Stimulated activated CD4-positive, alpha-beta T cell treated with anti-CD3 and anti-CD28 coated beads, TNF-alpha, amount 100 ng/mL, for 1 hour (primary cell): Measurements from ENCODE around the gene UMODL1.

Experiments
- DNase-seq, 3 donors: peaks; one replicate each; pipeline ENCODE4 v3.0.0-alpha.2; 2020; ENCODE audit warnings: low read depth in 3 of 3, low spot score in 1 of 3

The UMODL1 gene

DNA sequence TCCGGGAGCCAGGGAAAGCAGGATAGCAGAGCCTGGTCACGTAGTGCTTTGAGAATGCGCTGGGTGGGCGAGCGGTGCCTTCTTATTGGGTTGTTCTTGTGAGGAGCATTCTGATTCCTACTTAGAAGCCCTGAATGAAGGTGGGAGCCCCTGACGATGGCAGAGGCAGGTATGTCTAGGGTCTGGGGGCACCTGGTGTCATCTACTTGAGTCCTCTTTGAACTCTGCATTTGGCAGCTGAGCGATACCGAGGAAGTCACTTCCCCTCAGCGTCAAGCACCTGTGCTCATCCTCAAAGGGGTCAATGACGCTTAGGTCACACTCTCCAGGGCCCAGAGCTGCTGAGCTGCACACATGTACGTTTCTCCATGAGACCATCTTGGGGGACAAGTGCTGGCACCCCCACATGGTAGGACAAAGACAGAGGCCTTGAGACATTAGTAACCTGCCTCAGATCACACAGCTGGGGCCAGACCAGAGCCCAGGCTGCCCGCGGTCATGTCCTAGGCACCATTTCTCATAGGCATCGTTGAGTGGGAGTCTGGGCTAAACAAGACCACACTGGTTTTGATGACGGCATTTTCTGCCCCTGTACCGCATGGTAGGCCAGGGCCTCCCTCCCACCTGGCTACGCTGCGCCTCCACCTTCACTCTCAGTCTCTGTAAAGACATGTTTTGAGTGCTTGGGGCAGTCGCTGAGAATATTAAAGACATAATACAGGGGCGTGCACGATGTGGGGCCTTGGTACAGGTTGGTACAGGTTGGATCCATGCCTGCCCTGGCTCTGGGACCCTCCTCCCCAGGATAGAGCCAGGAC lies 78.7 kb downstream of the UMODL1 start:
- DNase-seq: no peak

DNA sequence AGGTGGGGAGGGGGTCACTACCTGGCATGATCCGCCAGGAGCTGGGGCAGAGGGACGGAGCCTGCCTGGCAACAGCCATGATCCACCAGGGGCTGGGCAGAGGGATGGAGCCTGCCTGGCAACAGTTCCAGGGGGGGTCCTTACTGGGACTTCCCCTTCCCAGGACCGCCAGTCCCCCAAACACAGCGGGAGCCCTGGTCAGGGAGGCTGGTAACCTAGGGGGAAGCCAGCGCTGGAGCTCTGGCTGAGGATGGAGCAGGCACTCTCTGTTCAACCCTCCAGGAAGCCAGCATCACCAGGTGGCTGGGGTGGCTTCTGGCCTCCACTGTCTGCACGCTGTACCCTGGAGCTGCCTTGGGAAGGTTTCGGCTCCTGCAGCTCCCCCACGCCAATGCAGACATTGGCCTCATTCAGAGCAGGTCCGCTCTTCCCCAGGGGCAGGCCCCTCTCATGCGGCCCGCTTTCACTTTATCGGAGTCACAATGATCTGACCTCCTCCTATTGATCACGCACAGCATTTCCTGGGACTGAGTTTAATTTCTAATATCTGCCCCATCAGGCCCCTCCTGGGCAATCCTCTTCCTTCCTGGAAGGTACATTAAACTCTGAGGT lies 79.5 kb downstream of the UMODL1 start:
- DNase-seq: no peak

DNA sequence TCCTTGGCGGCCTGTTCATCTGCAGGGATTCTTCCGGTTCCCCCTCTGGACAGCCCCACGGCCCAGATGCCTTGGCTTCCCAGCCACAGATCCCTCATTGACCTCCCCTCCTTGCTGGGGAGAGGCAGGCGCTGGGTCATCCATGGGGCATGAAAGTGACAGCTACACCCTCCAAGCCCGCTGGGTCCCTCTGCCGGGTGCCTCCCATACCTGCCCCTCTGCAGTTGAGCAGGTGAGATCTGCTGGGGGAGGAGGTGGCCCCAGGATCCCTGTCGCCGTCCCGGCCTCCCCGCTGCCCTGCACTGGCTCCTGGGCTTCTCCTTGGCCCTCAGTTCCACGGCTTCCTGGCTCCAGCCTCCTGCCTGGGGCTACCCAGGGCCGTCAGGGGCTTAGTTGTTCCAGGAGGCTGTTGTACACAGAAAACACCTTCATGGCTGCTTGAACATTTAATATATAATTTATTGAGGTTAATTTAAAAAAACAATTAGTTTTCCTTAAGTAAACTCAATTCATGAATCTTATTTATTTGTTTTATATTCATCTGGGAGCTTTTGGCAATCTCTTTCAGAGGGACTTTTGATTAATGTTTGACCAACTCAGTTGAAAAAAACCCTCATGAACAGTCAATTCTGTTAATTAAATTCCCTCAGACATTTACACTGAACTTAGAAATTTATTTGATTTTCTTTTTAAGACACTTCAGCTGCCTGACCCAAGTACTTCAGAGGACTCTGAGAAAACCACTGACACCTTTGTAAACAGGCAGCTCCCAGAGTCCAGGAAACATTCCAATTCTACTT lies 80.2 kb downstream of the UMODL1 start:
- DNase-seq: no peak

DNA sequence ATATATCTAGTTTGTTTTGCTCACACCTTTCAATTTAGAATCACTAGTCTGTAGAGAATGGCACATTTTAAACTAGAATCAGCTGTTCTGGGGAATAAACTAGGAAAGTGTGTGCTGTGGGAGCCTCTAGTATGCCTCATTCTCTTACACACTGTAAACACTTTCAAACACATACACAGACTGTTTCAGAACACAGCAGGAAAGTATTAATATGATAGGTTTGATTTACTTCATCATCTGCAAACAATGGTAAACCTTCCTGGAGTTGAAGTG lies 80.8 kb downstream of the UMODL1 start:
- no peak for DNase-seq

DNA sequence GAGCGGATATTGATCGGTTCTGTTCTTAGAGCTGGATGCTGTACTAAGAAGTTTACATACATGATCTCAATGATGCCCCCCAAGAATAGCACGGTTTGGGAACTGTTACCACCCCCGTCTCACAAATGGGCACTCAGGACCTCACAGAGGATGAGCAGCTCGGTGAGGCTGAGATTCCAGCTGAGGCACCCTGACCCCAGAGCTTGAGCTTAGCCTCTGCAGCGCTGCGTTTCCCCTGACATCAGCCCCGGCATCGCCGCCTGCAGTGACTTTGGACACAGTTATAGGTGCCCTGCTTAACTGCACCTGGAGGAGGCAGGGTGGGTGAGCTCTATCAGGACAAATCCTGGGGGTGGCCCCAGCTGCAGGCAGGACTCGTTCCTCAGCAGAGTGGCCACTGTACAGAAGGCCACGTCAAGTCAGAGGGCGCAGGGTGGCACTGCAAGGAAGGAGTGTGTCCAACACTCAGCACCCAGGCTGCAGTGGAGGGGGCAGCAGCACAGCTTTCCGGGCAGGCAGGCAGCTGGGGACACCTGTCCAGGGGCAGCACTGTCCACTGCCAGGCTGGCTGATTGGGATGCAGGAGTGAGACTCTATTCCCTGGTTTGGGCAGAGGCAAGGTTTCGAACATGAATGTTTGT lies 82.0 kb downstream of the UMODL1 start:
- no peak for DNase-seq

DNA sequence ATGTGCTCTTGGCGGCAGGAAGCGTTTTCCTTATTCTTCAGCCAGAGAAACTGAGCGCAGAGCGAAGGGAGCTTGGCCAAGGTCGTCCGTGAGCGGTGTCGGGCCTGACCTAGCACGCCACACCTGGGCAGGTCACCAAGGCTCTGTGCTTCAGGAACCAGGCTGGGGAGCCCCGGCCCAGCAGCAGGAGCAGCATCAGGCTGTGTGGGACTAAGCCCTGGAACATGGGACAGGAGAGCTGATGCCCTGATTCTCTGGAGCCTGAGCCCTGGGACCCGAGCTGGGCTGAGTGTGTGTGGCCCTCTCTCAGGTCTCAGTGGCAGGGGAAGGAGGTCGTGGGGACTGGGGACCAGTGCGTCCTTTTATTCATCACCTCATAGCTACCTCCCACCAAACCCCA lies 82.6 kb downstream of the UMODL1 start:
- no peak for DNase-seq

DNA sequence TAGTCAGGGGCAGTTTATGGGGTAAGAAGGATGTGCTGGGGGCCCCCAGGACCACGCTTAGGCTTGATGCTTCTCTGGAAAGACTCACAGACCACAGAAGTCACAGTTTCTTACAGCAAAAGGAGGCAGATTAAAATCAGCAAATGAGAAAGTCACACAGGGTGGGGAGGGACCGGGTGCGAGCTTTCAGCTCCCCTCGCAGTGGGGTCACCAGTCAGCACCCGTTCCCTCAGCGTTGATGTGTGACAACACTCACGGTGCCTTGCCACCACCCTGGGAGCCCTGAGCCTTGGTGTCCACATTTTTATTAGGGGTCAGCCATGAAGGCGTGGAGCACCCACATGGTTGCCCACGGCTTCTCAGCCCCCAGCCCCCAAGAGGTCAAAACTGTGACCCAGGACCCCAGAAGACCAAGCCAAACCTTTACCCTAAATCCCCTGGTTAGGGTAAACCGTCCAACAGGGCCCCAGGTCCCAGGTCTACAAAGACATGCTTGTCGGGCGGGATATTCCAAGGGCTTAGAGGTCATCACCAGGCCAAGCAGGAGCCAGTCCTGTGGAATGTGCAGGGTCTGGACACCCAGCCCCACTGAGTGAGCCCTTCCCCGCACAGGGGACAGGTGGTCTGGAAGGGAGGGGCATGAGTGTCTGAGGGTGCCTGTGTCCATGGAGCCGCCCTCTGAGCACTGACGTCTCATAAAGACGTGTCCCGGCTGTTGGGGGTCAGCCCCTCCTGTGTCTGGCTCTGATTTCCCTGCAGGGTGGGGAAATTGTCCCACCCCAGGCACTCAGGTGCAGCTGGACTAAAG lies 83.3 kb downstream of the UMODL1 start:
- no peak for DNase-seq

DNA sequence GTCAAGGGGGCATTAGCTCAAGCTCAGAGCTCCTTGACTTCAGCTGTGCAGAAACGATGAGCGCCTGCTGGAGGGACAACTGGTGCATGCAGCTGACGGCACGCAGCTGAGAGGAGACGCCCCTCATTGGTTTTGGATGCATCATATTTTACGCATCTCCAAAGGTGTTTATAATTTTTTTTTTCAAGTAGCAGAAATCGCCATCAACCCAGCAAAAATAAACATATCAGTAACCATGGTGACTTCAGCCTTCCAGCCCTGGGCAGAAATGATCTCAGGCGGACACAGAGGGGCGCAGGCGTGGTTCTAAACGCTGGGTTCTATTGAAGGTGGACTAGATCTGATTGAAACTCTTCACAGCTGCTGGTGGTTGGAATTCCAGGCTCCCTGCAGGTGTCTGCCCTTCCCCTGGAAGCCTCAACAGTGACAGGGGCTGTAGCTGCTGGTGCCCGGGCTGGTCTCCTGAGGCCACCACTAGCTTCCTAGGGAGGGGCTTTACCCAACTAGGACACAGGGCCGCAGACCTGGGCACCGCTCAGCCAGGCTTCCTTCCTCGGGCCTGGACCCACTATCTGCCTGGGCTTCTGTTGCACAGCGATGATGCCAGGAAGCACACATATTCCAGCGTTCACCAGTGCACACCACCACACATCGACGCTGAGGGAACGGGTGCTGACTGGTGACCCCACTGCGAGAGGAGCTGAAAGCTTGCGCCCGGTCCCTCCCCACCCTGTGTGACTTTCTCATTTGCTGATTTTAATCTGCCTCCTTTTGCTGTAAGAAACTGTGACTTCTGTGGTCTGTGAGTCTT lies 84.1 kb downstream of the UMODL1 start:
- DNase-seq: no peak

DNA sequence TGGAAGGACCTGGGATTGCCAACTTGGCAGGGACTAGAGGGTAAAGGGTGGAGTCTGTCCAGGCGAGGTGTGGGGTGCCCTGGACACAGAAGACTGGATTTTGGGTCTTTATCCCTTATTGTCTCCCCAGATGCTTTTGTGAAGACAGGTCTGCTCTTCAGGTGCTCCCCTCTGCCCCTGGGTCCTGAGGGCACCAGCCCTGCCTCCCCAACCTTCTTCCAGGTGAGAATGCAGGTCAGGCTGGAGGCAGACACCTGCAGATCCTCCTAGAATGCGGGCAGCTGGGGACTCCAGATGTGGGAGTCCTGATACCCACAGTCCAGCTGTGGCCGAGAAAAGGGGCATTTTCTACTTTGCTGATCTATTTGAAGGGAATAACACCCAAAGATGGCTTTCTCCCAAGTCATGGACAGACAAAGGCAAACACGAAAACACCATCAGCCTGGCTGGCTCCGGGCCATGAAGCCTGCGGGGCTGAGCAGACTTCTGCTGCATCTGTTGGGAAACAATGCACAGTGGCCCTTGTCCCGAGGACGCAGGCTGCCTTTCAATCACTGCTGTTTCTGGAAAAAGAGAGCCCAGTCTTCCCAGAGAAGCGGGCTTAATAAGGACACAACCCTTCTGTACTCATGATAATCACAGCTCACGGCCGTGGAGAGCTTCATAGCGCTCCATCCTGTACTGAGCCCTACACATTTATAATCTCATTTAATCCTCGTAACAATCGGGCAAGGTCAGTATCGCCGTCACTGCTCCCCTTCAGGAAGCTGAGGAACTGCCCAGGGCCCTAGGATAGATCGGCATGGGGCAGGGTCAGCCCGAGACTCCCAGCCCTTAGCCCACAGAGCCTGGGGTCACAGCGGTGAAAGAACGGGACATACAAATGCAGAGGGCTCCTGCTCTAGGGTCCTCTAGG lies 85.8 kb downstream of the UMODL1 start:
- DNase-seq: no peak

DNA sequence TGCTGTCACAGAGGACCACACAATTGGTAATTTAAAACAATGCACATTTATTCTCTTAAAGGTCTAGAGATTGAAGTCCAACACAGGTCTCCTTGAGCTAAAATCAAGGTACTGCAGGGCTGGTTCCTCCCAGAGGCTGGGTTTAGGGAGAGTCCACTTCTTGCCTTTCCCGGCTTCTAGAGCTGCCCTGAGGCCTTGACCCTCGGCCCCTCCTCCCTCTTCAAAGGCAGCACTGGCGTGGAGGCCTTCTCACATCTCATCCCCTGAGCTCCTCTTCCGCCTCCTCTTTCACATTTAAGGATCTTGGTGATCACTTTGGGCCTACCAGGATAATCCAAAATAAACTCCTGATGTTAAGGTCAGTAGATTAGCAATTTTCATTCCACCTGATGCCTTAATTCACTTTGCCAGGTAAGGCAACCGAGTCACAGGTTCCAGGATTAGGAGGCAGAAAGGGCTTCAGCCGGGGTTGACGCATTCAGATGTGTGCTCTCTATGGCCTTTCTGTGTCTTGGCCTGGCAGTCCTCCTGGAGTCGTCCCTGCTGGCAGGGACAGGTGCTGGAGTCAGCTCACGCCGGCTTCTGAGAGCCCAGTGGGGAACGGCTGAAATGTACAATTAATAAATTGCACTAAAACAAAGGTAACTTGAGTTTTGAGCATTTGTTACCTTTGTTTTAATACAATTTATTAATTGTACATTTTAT lies 86.6 kb downstream of the UMODL1 start:
- DNase-seq: no peak

DNA sequence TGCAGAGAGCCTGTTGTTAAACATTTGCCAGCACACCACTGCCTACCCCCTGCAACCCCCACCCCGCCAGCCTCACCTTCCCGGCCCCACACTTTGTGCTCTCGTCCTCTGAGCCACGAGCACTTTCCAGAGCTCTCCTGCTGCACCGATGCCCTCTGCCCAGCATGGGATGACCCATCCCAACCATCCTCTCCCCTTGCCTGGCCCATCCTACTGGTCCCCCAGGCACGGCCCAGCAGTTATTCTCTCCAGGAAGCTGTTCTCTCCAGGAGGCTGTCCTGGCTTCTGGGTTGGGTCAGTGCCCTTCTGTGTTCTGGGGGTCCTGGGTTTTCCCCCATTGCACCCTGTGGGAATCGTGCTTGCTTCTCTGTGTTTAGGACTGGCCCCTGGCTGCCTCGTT lies 87.7 kb downstream of the UMODL1 start:
- no peak for DNase-seq

DNA sequence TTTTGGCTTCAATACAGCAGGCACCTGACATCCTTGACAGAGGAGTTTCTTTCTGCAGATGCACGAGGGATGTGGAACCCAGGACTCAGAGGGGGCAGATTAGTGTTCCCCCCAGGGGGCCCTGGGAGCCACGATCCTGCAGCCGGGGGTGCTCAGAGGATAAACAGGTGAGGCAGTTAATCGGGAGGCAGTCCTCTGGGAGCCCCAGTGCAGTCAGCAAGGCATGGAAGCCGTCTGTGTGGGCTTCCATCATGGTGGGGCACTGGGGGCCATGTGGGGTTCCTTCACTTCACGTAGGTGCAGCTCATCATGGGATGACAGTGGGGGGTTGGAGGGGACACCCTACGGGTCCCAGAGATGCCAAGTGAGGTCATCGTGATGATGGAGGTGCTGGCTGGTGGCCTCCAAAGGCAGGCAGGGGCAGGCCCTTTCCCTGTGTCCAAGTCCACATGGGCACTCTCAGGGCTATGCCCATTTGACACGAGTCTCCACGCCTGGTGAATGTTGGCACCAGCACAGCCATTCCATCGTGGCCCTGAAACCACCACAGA lies 88.5 kb downstream of the UMODL1 start:
- no peak for DNase-seq

DNA sequence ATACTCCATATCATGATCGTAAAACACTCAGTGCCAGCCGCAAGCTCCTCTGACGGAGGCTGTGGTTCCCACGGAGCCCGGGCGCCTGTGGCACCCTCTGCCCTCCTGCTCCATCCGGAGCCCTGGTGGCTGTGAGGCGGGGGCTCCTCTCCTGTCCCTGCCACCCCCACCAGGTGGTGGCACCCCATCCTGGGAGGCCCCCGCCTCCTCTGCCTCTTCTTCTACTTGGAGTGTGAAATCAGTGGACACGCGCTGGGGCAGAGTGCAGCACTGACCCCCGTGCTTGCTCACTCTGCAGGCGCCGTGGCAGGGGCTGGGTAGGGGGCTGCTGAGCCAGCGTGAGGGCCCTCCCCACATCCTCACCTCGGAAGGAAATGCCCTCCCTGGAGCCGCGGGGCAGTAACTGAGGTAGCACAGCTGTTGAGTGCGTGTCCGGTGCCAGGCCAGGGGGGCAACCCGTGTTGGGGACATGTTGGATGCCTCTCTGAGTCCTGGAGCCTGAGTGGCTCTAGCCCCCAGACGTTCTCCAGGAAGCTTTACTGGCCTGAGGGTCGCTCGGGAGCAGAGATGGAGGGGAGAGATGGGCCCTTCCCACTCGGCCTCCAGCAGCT lies 89.1 kb downstream of the UMODL1 start:
- DNase-seq: no peak

DNA sequence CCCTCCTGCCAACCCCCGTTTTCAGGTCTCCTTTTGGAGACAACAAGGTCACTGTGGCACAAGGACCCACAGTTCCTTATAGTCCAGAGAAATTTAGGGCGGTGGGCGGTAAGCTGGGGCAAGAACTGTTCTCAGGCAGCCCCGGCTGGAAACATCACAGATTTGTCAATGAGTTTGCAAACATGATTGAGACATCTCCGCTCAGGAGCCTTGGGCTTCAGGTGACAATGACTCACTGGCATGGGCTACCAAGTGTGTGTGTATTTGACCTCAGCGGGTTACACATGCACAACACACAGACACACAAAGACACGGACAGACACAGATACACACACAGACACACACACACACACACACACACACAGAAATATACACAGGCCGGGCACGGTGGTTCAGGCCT lies 89.6 kb downstream of the UMODL1 start:
- DNase-seq: no peak

DNA sequence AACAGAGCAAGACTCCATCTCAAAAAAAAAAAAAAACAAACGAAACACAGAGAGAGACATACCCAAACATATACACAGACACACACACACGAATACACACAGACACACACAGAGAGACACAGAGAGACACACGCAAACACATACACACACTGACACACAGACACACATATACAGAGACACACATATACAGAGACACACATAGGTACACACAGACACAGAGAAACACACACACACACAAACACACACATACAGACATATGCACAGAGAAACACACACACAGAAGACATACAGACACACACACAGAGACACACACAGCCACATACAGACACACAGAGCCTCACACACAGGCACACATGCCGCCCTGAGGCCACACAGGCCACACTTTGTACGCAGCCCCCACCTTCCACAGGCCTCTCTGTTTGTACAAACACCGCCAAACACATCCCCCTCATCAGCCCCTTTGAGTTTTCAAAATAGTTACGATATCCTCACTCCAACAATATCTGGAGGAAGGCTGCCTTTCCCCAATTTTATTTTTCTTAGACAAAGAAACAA lies 90.4 kb downstream of the UMODL1 start:
- no peak for DNase-seq

DNA sequence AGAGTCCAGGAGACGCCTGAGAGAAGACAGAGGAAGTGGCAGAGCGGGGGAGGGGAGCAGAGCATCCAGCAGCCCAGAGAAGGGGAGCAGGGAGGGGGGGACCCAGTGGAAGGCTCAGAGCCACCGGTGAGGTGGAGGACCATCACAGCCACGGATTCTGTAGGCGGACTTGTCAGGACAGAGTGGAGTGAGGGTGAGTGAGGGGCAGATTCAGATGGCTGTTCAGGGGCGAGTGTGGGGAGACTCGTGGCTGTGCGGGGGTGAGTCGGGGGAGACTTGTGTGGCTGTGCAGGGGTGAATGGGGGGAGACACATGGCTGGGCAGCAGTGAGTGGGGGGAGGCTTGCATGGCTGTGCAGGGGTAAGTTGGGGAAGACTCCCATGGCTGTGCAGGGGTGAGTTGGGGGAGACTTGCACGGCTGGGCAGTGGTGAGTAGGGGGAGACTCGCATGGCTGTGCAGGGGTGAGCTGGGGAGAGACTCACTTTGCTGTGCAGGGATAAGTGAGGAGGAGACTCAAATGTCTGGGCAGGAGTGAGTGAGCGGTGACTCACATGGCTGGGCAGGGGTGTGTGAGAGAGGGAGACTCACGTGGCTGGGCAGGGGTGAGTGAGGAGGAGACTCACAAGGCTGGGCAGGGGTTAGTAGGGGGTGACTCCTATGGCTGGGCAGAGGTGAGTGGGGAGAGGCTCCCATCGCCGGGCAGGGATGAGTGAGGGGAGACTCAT lies 91.0 kb downstream of the UMODL1 start:
- DNase-seq: no peak
